ENCODE results near the gene USP13. TPM values are rescaled to one million over a fixed set of nuclear protein-coding genes. Genes with fewer than 3 reads are reported as not detected.

Gene USP13
- total and polyA plus RNA-seq, 4 donors: 2.4 to 7.3 (median 4.2) TPM

GRCh38 chr3:179719048-179719734 lies 66.4 kb downstream of the USP13 start:
- Histone ChIP-seq H3K9me3 (ENCODE audit: control insufficient read depth in 4 of 4, low read length in 3 of 4) (no peaks in the 10 kb centered on the region), H3K27me3 (ENCODE audit: control insufficient read depth in 4 of 4, insufficient read depth in 4 of 4, low read length in 3 of 4) (no peaks in the 10 kb centered on the region), H3K9ac (ENCODE audit: low read depth in 1 of 2, low read length in 2 of 2) (no peak overlapping the region), H3K36me3 (ENCODE audit: control insufficient read depth in 4 of 4, insufficient read depth in 3 of 4, low read depth in 1 of 4, low read length in 3 of 4) (peaks cover 3 to 4% (median 3%) of the 10 kb centered on the region in 4 donors), H3K4me3 (ENCODE audit: low read depth in 1 of 3, low read length in 3 of 3) (no peak overlapping the region), H3K27ac (ENCODE audit: low read depth in 1 of 2, low read length in 2 of 2) (no peak overlapping the region), H3K4me1 (ENCODE audit: control insufficient read depth in 4 of 4, insufficient read depth in 4 of 4, low read length in 3 of 4) (no peaks in the 10 kb centered on the region)
- DNase-seq (ENCODE audit: low spot score): no peak
- WGBS: 99% methylated on average over 10 of the region's 10 CpGs
- no peak for TF ChIP-seq HNF4A (conservative IDR thresholded peaks at IDR 0.05)
- no peak for TF ChIP-seq TAF1 (conservative IDR thresholded peaks at IDR 0.05)
- TF ChIP-seq FOXA1 (IDR thresholded peaks at IDR 0.05): no peak
- TF ChIP-seq, protein P1, sequence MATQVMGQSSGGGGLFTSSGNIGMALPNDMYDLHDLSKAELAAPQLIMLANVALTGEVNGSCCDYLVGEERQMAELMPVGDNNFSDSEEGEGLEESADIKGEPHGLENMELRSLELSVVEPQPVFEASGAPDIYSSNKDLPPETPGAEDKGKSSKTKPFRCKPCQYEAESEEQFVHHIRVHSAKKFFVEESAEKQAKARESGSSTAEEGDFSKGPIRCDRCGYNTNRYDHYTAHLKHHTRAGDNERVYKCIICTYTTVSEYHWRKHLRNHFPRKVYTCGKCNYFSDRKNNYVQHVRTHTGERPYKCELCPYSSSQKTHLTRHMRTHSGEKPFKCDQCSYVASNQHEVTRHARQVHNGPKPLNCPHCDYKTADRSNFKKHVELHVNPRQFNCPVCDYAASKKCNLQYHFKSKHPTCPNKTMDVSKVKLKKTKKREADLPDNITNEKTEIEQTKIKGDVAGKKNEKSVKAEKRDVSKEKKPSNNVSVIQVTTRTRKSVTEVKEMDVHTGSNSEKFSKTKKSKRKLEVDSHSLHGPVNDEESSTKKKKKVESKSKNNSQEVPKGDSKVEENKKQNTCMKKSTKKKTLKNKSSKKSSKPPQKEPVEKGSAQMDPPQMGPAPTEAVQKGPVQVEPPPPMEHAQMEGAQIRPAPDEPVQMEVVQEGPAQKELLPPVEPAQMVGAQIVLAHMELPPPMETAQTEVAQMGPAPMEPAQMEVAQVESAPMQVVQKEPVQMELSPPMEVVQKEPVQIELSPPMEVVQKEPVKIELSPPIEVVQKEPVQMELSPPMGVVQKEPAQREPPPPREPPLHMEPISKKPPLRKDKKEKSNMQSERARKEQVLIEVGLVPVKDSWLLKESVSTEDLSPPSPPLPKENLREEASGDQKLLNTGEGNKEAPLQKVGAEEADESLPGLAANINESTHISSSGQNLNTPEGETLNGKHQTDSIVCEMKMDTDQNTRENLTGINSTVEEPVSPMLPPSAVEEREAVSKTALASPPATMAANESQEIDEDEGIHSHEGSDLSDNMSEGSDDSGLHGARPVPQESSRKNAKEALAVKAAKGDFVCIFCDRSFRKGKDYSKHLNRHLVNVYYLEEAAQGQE (IDR thresholded peaks at IDR 0.05): no peak
- TF ChIP-seq, protein P2, sequence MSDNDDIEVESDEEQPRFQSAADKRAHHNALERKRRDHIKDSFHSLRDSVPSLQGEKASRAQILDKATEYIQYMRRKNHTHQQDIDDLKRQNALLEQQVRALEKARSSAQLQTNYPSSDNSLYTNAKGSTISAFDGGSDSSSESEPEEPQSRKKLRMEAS (IDR thresholded peaks at IDR 0.05): no peak
- TF ChIP-seq, protein P3, sequence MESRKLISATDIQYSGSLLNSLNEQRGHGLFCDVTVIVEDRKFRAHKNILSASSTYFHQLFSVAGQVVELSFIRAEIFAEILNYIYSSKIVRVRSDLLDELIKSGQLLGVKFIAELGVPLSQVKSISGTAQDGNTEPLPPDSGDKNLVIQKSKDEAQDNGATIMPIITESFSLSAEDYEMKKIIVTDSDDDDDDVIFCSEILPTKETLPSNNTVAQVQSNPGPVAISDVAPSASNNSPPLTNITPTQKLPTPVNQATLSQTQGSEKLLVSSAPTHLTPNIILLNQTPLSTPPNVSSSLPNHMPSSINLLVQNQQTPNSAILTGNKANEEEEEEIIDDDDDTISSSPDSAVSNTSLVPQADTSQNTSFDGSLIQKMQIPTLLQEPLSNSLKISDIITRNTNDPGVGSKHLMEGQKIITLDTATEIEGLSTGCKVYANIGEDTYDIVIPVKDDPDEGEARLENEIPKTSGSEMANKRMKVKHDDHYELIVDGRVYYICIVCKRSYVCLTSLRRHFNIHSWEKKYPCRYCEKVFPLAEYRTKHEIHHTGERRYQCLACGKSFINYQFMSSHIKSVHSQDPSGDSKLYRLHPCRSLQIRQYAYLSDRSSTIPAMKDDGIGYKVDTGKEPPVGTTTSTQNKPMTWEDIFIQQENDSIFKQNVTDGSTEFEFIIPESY (IDR thresholded peaks at IDR 0.05): no peak
- TF ChIP-seq NR2F2 (IDR thresholded peaks at IDR 0.05): no peak
- no peak for TF ChIP-seq GABPA (IDR thresholded peaks at IDR 0.05 in 1 of 2, conservative IDR thresholded peaks at IDR 0.05 in 1 of 2)
- no peak for TF ChIP-seq FOXA2 (IDR thresholded peaks at IDR 0.05)
- TF ChIP-seq SP1 (IDR thresholded peaks at IDR 0.05): no peak
- no peak for TF ChIP-seq EGR1 (IDR thresholded peaks at IDR 0.05; ENCODE audit: low read depth in 2 of 2)
- no peak for TF ChIP-seq RXRA (IDR thresholded peaks at IDR 0.05)

GRCh38 chr3:179720196-179720595 lies 67.4 kb downstream of the USP13 start:
- TF ChIP-seq, protein P4, sequence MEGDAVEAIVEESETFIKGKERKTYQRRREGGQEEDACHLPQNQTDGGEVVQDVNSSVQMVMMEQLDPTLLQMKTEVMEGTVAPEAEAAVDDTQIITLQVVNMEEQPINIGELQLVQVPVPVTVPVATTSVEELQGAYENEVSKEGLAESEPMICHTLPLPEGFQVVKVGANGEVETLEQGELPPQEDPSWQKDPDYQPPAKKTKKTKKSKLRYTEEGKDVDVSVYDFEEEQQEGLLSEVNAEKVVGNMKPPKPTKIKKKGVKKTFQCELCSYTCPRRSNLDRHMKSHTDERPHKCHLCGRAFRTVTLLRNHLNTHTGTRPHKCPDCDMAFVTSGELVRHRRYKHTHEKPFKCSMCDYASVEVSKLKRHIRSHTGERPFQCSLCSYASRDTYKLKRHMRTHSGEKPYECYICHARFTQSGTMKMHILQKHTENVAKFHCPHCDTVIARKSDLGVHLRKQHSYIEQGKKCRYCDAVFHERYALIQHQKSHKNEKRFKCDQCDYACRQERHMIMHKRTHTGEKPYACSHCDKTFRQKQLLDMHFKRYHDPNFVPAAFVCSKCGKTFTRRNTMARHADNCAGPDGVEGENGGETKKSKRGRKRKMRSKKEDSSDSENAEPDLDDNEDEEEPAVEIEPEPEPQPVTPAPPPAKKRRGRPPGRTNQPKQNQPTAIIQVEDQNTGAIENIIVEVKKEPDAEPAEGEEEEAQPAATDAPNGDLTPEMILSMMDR (IDR thresholded peaks at IDR 0.05; ENCODE audit: low read depth, low read length, missing input control): no peak
- TF ChIP-seq EGR1 (IDR thresholded peaks at IDR 0.05; ENCODE audit: low read depth in 2 of 2) (no peak), RXRA (IDR thresholded peaks at IDR 0.05) (no peak), RAD21 (IDR thresholded peaks at IDR 0.05) (no peak)
- TF ChIP-seq, protein P2 (IDR thresholded peaks at IDR 0.05): no peak
- H3K9ac ChIP-seq (ENCODE audit: low read depth in 1 of 2, low read length in 2 of 2): no peak overlapping the region
- H3K36me3 ChIP-seq (ENCODE audit: control insufficient read depth in 4 of 4, insufficient read depth in 3 of 4, low read depth in 1 of 4, low read length in 3 of 4): peaks cover 3 to 4% (median 3%) of the 10 kb centered on the region in 4 donors
- no peak overlapping the region for H3K4me3 ChIP-seq (ENCODE audit: low read depth in 1 of 3, low read length in 3 of 3)
- H3K27me3 ChIP-seq (ENCODE audit: control insufficient read depth in 4 of 4, insufficient read depth in 4 of 4, low read length in 3 of 4): no peaks in the 10 kb centered on the region
- DNase-seq (ENCODE audit: low spot score): no peak
- H3K4me1 ChIP-seq (ENCODE audit: control insufficient read depth in 4 of 4, insufficient read depth in 4 of 4, low read length in 3 of 4): no peaks in the 10 kb centered on the region
- H3K9me3 ChIP-seq (ENCODE audit: control insufficient read depth in 4 of 4, low read length in 3 of 4): no peaks in the 10 kb centered on the region
- 83% methylated on average over 8 of the region's 8 CpGs for WGBS
- H3K27ac ChIP-seq (ENCODE audit: low read depth in 1 of 2, low read length in 2 of 2): no peak overlapping the region
